GM23338 (cell line): Measurements from ENCODE around the gene RPS19. TPM values are rescaled to one million over a fixed set of nuclear protein-coding genes. Genes with fewer than 3 reads are reported as not detected.
A peak's percentile ranks its signal among the peaks of the same experiment; 100 is the strongest.

ENCODE experiments used
- ATAC-seq: fragments of 200-7000 bp; cut with Tn5 transposase; 3 replicates; pipeline ENCODE4 v1.9.1; 2020
- DNase-seq: peaks from one replicate; pipeline ENCODE4 v3.0.0-alpha.2; 2015; ENCODE audit warnings: low spot score
- H2AFZ ChIP-seq: fragments of 200-600 bp; sonication (generic); 2 replicates; pipeline ENCODE4 v1.8.0; 2016; ENCODE audit warnings: antibody characterized with exemption, mild to moderate bottlenecking, moderate library complexity
- H3F3A ChIP-seq: fragments of 200-600 bp; sonication (generic); replicated peaks from 2 replicates; pipeline ENCODE4 v1.8.0; 2017; ENCODE audit warnings: antibody characterized with exemption, mixed run types, low read depth
- H3K27ac ChIP-seq: fragments of 200-600 bp; sonication (generic); 2 replicates; pipeline ENCODE4 v1.6.1; 2016; ENCODE audit warnings: low read depth
- H3K27me3 ChIP-seq: fragments of 200-600 bp; sonication (generic); 2 replicates; pipeline ENCODE4 v1.8.0; 2016; ENCODE audit warnings: mild to moderate bottlenecking, mixed run types, moderate library complexity; ENCODE audit not compliant: insufficient read depth
- H3K36me3 ChIP-seq: fragments of 200-600 bp; sonication (generic); 2 replicates; pipeline ENCODE4 v1.8.0; 2016; ENCODE audit warnings: mild to moderate bottlenecking; ENCODE audit not compliant: insufficient read depth
- H3K4me1 ChIP-seq: fragments of 200-600 bp; sonication (generic); 2 replicates; pipeline ENCODE4 v1.8.0; 2016; ENCODE audit warnings: mild to moderate bottlenecking, moderate library complexity; ENCODE audit not compliant: insufficient read depth
- H3K4me2 ChIP-seq: fragments of 200-600 bp; sonication (generic); 2 replicates; pipeline ENCODE4 v1.7.1; 2017; ENCODE audit warnings: mixed run types
- H3K4me3 ChIP-seq: fragments of 200-600 bp; sonication (generic); 2 replicates; pipeline ENCODE4 v1.6.1; 2016; ENCODE audit warnings: mixed run types
- H3K79me2 ChIP-seq: fragments of 200-600 bp; sonication (generic); replicated peaks from 2 replicates; pipeline ENCODE4 v1.8.0; 2017; ENCODE audit warnings: mild to moderate bottlenecking; ENCODE audit not compliant: insufficient read depth
- H3K9me2 ChIP-seq: fragments of 200-600 bp; sonication (generic); 2 replicates; pipeline ENCODE4 v1.8.0; 2017; ENCODE audit not compliant: insufficient read depth
- H4K20me1 ChIP-seq: fragments of 200-600 bp; sonication (generic); replicated peaks from 2 replicates; pipeline ENCODE4 v1.8.0; 2017; ENCODE audit warnings: mild to moderate bottlenecking; ENCODE audit not compliant: insufficient read depth
- H3K27ac Mint-ChIP-seq: 2 replicates; pipeline ENCODE4 v1.8.0; 2020; ENCODE audit warnings: inconsistent platforms, mild to moderate bottlenecking, moderate library complexity, mixed read lengths
- H3K27me3 Mint-ChIP-seq: 3 replicates; pipeline ENCODE4 v1.8.0; 2022; ENCODE audit warnings: low read depth, mild to moderate bottlenecking, moderate library complexity, mixed read lengths, inconsistent platforms; ENCODE audit not compliant: insufficient read depth, poor library complexity
- H3K36me3 Mint-ChIP-seq: 3 replicates; pipeline ENCODE4 v1.8.0; 2021; ENCODE audit warnings: low read depth, mild to moderate bottlenecking, inconsistent platforms, moderate library complexity, mixed read lengths
- H3K4me1 Mint-ChIP-seq: 3 replicates; pipeline ENCODE4 v1.8.0; 2020; ENCODE audit warnings: mild to moderate bottlenecking, inconsistent platforms, mixed read lengths
- H3K4me3 Mint-ChIP-seq: 3 replicates; pipeline ENCODE4 v1.8.0; 2021; ENCODE audit warnings: moderate library complexity, mild to moderate bottlenecking, inconsistent platforms, mixed read lengths
- H3K9me3 Mint-ChIP-seq: 3 replicates; pipeline ENCODE4 v1.8.0; 2020; ENCODE audit warnings: moderate library complexity, mild to moderate bottlenecking, inconsistent platforms, mixed read lengths
- CREB1 ChIP-seq: fragments of 250-450 bp; sonication (Bioruptor Pico); IDR thresholded peaks from 2 replicates; pipeline ENCODE4 v1.5.0; 2020; ENCODE audit warnings: low read depth, mild to moderate bottlenecking, moderate library complexity
- CTCF ChIP-seq, 2 experiments: fragments of 200-600 bp in 1 of 2; sonication (generic) in 1 of 2; conservative IDR thresholded peaks; 2 replicates each; pipeline versions ENCODE4 v1.5.1 to v1.6.1; 2016 to 2017; ENCODE audit warnings: antibody characterized with exemption in 2 of 2, low read depth in 2 of 2, mild to moderate bottlenecking in 2 of 2, moderate library complexity in 1 of 2
- ETS1 ChIP-seq: IDR thresholded peaks from 2 replicates; pipeline ENCODE4 v1.6.1; 2016; ENCODE audit warnings: antibody characterized with exemption
- EZH2 ChIP-seq: fragments of 200-600 bp; sonication (generic); IDR thresholded peaks from one replicate; pipeline ENCODE4 v1.8.0; 2017; ENCODE audit warnings: antibody characterized with exemption, mild to moderate bottlenecking, low read depth; ENCODE audit not compliant: unreplicated experiment
- EZH2phosphoT487 ChIP-seq: fragments of 200-600 bp; sonication (generic); IDR thresholded peaks from one replicate; pipeline ENCODE4 v1.8.1; 2018; ENCODE audit warnings: antibody characterized with exemption; ENCODE audit not compliant: unreplicated experiment
- JUNB ChIP-seq: IDR thresholded peaks from one replicate; pipeline ENCODE4 v1.6.1; 2016; ENCODE audit warnings: antibody characterized with exemption; ENCODE audit not compliant: unreplicated experiment
- POLR2AphosphoS5 ChIP-seq: IDR thresholded peaks from 2 replicates; pipeline ENCODE4 v1.6.1; 2016; ENCODE audit warnings: antibody characterized with exemption, low read depth
- REST ChIP-seq: IDR thresholded peaks from one replicate; pipeline ENCODE4 v1.6.1; 2018; ENCODE audit warnings: antibody characterized with exemption; ENCODE audit not compliant: unreplicated experiment
- STAT1 ChIP-seq: IDR thresholded peaks from one replicate; pipeline ENCODE4 v1.6.1; 2016; ENCODE audit warnings: antibody characterized with exemption; ENCODE audit not compliant: unreplicated experiment
- ZNF114 ChIP-seq: fragments of 250-450 bp; sonication (Bioruptor Pico); IDR thresholded peaks from 2 replicates; pipeline ENCODE4 v1.5.0; 2020; ENCODE audit warnings: mild to moderate bottlenecking, moderate library complexity
- ZNF331 ChIP-seq: fragments of 250-450 bp; sonication (Bioruptor Pico); IDR thresholded peaks from 2 replicates; pipeline ENCODE4 v1.5.0; 2020; ENCODE audit warnings: low read depth, mild to moderate bottlenecking, moderate library complexity
- ZNF462 ChIP-seq: fragments of 250-450 bp; sonication (Bioruptor Pico); IDR thresholded peaks from 2 replicates; pipeline ENCODE4 v1.5.0; 2020; ENCODE audit warnings: mild to moderate bottlenecking, moderate library complexity
- polyA plus RNA-seq: library from polyadenylated mRNA; unstranded; fragments of >200 nt; fragmentation: Nextera tagmentation; extraction: Ambion mirVana; gene quantifications from 2 replicates; pipeline ENCODE4 v1.2.1, GENCODE V29; 2016
- total RNA-seq: library from RNA; depleted of rRNA; stranded (reverse); fragments of >200 nt; shearing (Covaris generic); gene quantifications from 2 replicates; pipeline ENCODE4 v1.2.3, GENCODE V29; 2014

RPS19 gene
- total and polyA plus RNA-seq, 2 experiments from 2014 or later: 1,798 to 4,073 TPM

- Histone ChIP-seq H3K79me2 (peaks cover 72% of the 10 kb centered on the region), H3K27me3 (no peaks in the 10 kb centered on the region), H3K27ac (peak overlapping the region; percentile 98), H4K20me1 (peaks cover 60% of the 10 kb centered on the region), H3K9me2 (no peaks in the 10 kb centered on the region), H3K4me1 (peaks cover 41% of the 10 kb centered on the region), H2AFZ (no peak overlapping the region), H3K4me2 (peak overlapping the region; percentile 99), H3K36me3 (peaks cover 63% of the 10 kb centered on the region), H3F3A (peaks cover 65% of the 10 kb centered on the region), H3K4me3 (peak overlapping the region; percentile 69)
- TF ChIP-seq CREB1 (no peak), CTCF (conservative IDR thresholded peaks at IDR 0.05; ENCODE audit: low read depth in 2 of 2) (no peak), ETS1 (no peak), EZH2 (no peak), ZNF114 (no peak), POLR2AphosphoS5 (no peak), STAT1 (no peak), ZNF331 (CRISPR knock-in tag) (no peak), REST (no peak), JUNB (no peak), EZH2phosphoT487 (no peak), ZNF462 (CRISPR knock-in tag) (no peak)
- ATAC-seq: no peak
- H3K4me3 Mint-ChIP-seq: peak overlapping the region; percentile 85
- peaks cover 3% of the 10 kb centered on the region; the same call in 1 of the 3 replicates for H3K9me3 Mint-ChIP-seq
- H3K27me3 Mint-ChIP-seq: peaks cover 28% of the 10 kb centered on the region
- DNase-seq: no peak
- peaks cover 72% of the 10 kb centered on the region for H3K36me3 Mint-ChIP-seq
- H3K4me1 Mint-ChIP-seq: peaks cover 42% of the 10 kb centered on the region
- H3K27ac Mint-ChIP-seq: peak overlapping the region; percentile 70; the same call in 1 of the 2 replicates
Measured at GRCh38 chr19:41862445-41862986, 2.5 kb downstream of the RPS19 start.
